K562 (cell line): ENCODE measurements around the gene GUCY2C. TPM values are rescaled to one million over a fixed set of nuclear protein-coding genes. Genes with fewer than 3 reads are reported as not detected.

Experiments used
- ATAC-seq: fragments of 200-7000 bp; cut with Tn5 transposase; 3 replicates; pipeline ENCODE4 v1.9.1; 2020; ENCODE audit warnings: moderate library complexity
- BruUV-seq: library from RNA; stranded (reverse); fragments of 400-500 nt; replicated peaks from 2 replicates; lab custom pipeline; 2021; lab: Mats Ljungman, UMichigan
- CTCF ChIA-PET: fragments of 300-600 bp; formaldehyde crosslinking; extraction: SDS; loops from one replicate; lab custom pipeline; 2021; ENCODE audit warnings: low intra/inter-chr PET ratio; lab: Yijun Ruan, JAX
- POLR2A ChIA-PET: fragments of 300-600, 350-650 bp; sonication (Branson Sonifier 250); formaldehyde crosslinking; extraction: SDS; loops from one replicate; lab custom pipeline; 2021; ENCODE audit warnings: antibody characterized with exemption, inconsistent platforms; lab: Yijun Ruan, JAX
- DNase-seq, 4 experiments: peaks; one replicate each; pipeline versions ENCODE4 v3.0.0 to v3.0.0-alpha.2; 2011 to 2018; ENCODE audit warnings: low spot score in 3 of 4, mixed read lengths in 3 of 4; ENCODE audit errors: extremely low read depth in 1 of 4
- FAIRE-seq: peaks from 2 replicates; lab custom pipeline; 2011; peaks lifted over from hg19 to GRCh38; lab: Jason Lieb, UNC
- H2AFZ ChIP-seq: 2 replicates; pipeline ENCODE4 v1.6.0; 2011; ENCODE audit warnings: low read depth, low read length, control low read depth, inconsistent platforms
- H3K27ac ChIP-seq: fragments of 200-600 bp; 3 replicates; pipeline ENCODE4 v1.8.0; 2011; ENCODE audit warnings: low read depth, mild to moderate bottlenecking, control low read depth, inconsistent platforms, low read length, moderate library complexity, mixed read lengths; ENCODE audit errors: extremely low read depth
- H3K27me3 ChIP-seq, 2 experiments: fragments of 300-600 bp in 1 of 2; 2 replicates in 1 of 2; 3 replicates in 1 of 2; pipeline versions ENCODE4 v1.6.0 to v1.8.0; 2011; ENCODE audit warnings: inconsistent platforms in 2 of 2, low read length in 2 of 2, mild to moderate bottlenecking in 1 of 2, mixed read lengths in 1 of 2, moderate library complexity in 1 of 2; ENCODE audit not compliant: control insufficient read depth in 2 of 2, insufficient read depth in 2 of 2
- H3K36me3 ChIP-seq: fragments of 300-600 bp; 3 replicates; pipeline ENCODE4 v1.8.0; 2011; ENCODE audit warnings: mild to moderate bottlenecking, low read length, inconsistent platforms; ENCODE audit not compliant: control insufficient read depth, insufficient read depth
- H3K4me1 ChIP-seq, 2 experiments: fragments of 200-600 bp in 1 of 2; replicated peaks in 1 of 2; 2 replicates in 1 of 2; 3 replicates in 1 of 2; pipeline versions ENCODE4 v1.5.1 to v1.8.0; 2011; ENCODE audit warnings: inconsistent platforms in 2 of 2, low read length in 2 of 2, mild to moderate bottlenecking in 1 of 2, mixed read lengths in 1 of 2, moderate library complexity in 1 of 2; ENCODE audit not compliant: control insufficient read depth in 2 of 2, insufficient read depth in 2 of 2
- H3K4me2 ChIP-seq: 2 replicates; pipeline ENCODE4 v1.6.1; 2011; ENCODE audit warnings: low read length, control low read depth, inconsistent platforms, mixed read lengths; ENCODE audit not compliant: insufficient read depth
- H3K4me3 ChIP-seq: fragments of 200-600 bp; sonication (generic), shearing (Covaris generic); 2 replicates; pipeline ENCODE4 v1.5.1; 2016; ENCODE audit warnings: control low read depth, inconsistent platforms
- H3K79me2 ChIP-seq: fragments of 200-600 bp; 3 replicates; pipeline ENCODE4 v1.8.0; 2011; ENCODE audit warnings: low read length, inconsistent platforms; ENCODE audit not compliant: control insufficient read depth, insufficient read depth
- H3K9ac ChIP-seq, 2 experiments: 2 replicates each; pipeline versions ENCODE4 v1.6.0 to v1.6.1; 2011; ENCODE audit warnings: low read depth in 2 of 2, low read length in 2 of 2, control low read depth in 1 of 2, inconsistent platforms in 1 of 2, mild to moderate bottlenecking in 1 of 2, mixed read lengths in 1 of 2; ENCODE audit not compliant: insufficient read depth in 1 of 2
- H3K9me1 ChIP-seq: one replicate; pipeline ENCODE4 v1.6.0; 2011; ENCODE audit warnings: inconsistent platforms, mild to moderate bottlenecking, low read length, moderate library complexity; ENCODE audit not compliant: control insufficient read depth, insufficient read depth
- H3K9me3 ChIP-seq: replicated peaks from 2 replicates; pipeline ENCODE4 v1.5.1; 2011; ENCODE audit warnings: low read depth, low read length, inconsistent platforms; ENCODE audit not compliant: control insufficient read depth, insufficient read depth
- H4K20me1 ChIP-seq: replicated peaks from 2 replicates; pipeline ENCODE4 v1.6.1; 2011; ENCODE audit warnings: low read length, inconsistent platforms, mixed read lengths; ENCODE audit not compliant: control insufficient read depth, insufficient read depth
- DNMT1 ChIP-seq: fragments of 450-650 bp; IDR thresholded peaks from 2 replicates; pipeline ENCODE4 v1.6.1; 2016; ENCODE audit warnings: antibody characterized with exemption, mild to moderate bottlenecking
- FIP1L1 ChIP-seq: fragments of 200-400 bp; formaldehyde crosslinking; IDR thresholded peaks from 2 replicates; pipeline ENCODE4 v1.6.1; 2018; ENCODE audit warnings: mild to moderate bottlenecking, low read depth, low read length; ENCODE audit not compliant: poor library complexity, severe bottlenecking
- FOXK1 ChIP-seq: sonication (generic); formaldehyde crosslinking; IDR thresholded peaks from 2 replicates; pipeline ENCODE4 v1.8.0; 2022; ENCODE audit warnings: missing genetic modification reagents, mild to moderate bottlenecking, borderline replicate concordance
- HNRNPK ChIP-seq: fragments of 200-400 bp; formaldehyde crosslinking; IDR thresholded peaks from one replicate; pipeline ENCODE4 v1.6.1; 2018; ENCODE audit warnings: mild to moderate bottlenecking, low read depth, low read length; ENCODE audit not compliant: poor library complexity, severe bottlenecking
- NRF1 ChIP-seq, 2 experiments: fragments of 450-650 bp; IDR thresholded peaks in 1 of 2; conservative IDR thresholded peaks in 1 of 2; 2 replicates each; pipeline ENCODE4 v1.6.1; 2014; ENCODE audit warnings: mild to moderate bottlenecking in 2 of 2
- PHB2 ChIP-seq: fragments of 450-650 bp; IDR thresholded peaks from 2 replicates; pipeline ENCODE4 v1.6.1; 2017; ENCODE audit warnings: low read depth
- POLR3A ChIP-seq: IDR thresholded peaks from 2 replicates; pipeline ENCODE4 v1.6.1; 2011; ENCODE audit warnings: borderline replicate concordance, mild to moderate bottlenecking, moderate library complexity; ENCODE audit not compliant: insufficient read length, insufficient read depth; ENCODE audit errors: extremely low read depth
- RAD51 ChIP-seq: fragments of 450-650 bp; IDR thresholded peaks from 2 replicates; pipeline ENCODE4 v1.7.1; 2016; ENCODE audit warnings: low read depth, mild to moderate bottlenecking, borderline replicate concordance
- SLC30A9 ChIP-seq: fragments of 250-450 bp; sonication (Bioruptor Pico); IDR thresholded peaks from 2 replicates; pipeline ENCODE4 v1.8.0; 2022; ENCODE audit warnings: mild to moderate bottlenecking, moderate library complexity
- SP1 ChIP-seq: sonication (generic); formaldehyde crosslinking; IDR thresholded peaks from 2 replicates; pipeline ENCODE4 v1.8.1; 2022; ENCODE audit warnings: mild to moderate bottlenecking, missing genetic modification reagents
- SREBF1 ChIP-seq: fragments of 150-350 bp; IDR thresholded peaks from 2 replicates; pipeline ENCODE4 v1.6.1; 2014; ENCODE audit warnings: antibody characterized with exemption, low read depth, low read length, borderline replicate concordance
- TAF9B ChIP-seq: fragments of 450-650 bp; IDR thresholded peaks from 2 replicates; pipeline ENCODE4 v1.6.1; 2018; ENCODE audit warnings: mild to moderate bottlenecking; ENCODE audit not compliant: partially characterized antibody
- ZKSCAN8 ChIP-seq: fragments of 200-800 bp; sonication (Bioruptor generic); IDR thresholded peaks from 2 replicates; pipeline ENCODE4 v1.6.1; 2016; ENCODE audit warnings: missing genetic modification characterization, missing compliant biosample characterization
- ZNF263 ChIP-seq: sonication (generic); formaldehyde crosslinking; IDR thresholded peaks from 2 replicates; pipeline ENCODE4 v1.8.0; 2022; ENCODE audit warnings: mild to moderate bottlenecking, missing genetic modification reagents, borderline replicate concordance
- ZNF431 ChIP-seq: sonication (generic); formaldehyde crosslinking; IDR thresholded peaks from 2 replicates; pipeline ENCODE4 v1.8.0; 2022; ENCODE audit warnings: mild to moderate bottlenecking, missing genetic modification reagents
- ZNF511 ChIP-seq: sonication (generic); formaldehyde crosslinking; IDR thresholded peaks from 2 replicates; pipeline ENCODE4 v1.8.0; 2022; ENCODE audit warnings: mild to moderate bottlenecking, missing genetic modification reagents
- ZNF551 ChIP-seq: fragments of 250-450 bp; sonication (Bioruptor Pico); IDR thresholded peaks from 2 replicates; pipeline ENCODE4 v1.5.0; 2021; ENCODE audit warnings: mild to moderate bottlenecking, moderate library complexity
- ZNF589 ChIP-seq: fragments of 200-800 bp; sonication (Bioruptor generic); IDR thresholded peaks from 2 replicates; pipeline ENCODE4 v1.6.1; 2016; ENCODE audit warnings: low read depth, missing genetic modification characterization, missing compliant biosample characterization
- WGBS: fragments of 100-300 bp; shearing (Covaris generic); methylation state at CpG from one replicate; pipeline ENCODE4 v1.1.6; 2016; ENCODE audit warnings: low coverage, mixed read lengths; ENCODE audit not compliant: insufficient coverage; ENCODE audit errors: missing lambda C conversion rate; 5-methylcytosine and 5-hydroxymethylcytosine counted together
- in situ Hi-C: fragments of 300-500 bp; cut with MboI; formaldehyde crosslinking; loops from 4 replicates; pipeline ENCODE4 v1.15.0; 2018; ENCODE audit warnings: inconsistent platforms, mixed read lengths
- intact Hi-C: fragments of 100-400 bp; cut with micrococcal nuclease; formaldehyde crosslinking; loops from 2 replicates; pipeline ENCODE4 v1.14.2; 2022
- polyA plus RNA-seq, 8 experiments: library from polyadenylated mRNA; depleted of rRNA in 4 of 8; stranded (reverse) in 5 of 8; unstranded in 3 of 8; fragments of >200 nt; fragmentation: Nextera tagmentation in 2 of 8; fragmentation: Illumina TruSeq in 1 of 8; extraction: Ambion mirVana in 2 of 8; extraction: Trizol in 1 of 8; gene quantifications; 2 replicates each; pipeline versions ENCODE4 v1.2.1 to v1.2.3, GENCODE V29; 2011 to 2014; ENCODE audit warnings: inconsistent platforms in 1 of 8, missing spikeins in 1 of 8
- total RNA-seq, 7 experiments: library from RNA; depleted of rRNA in 6 of 7; stranded (reverse); fragments of >200 nt in 6 of 7; fragmentation: Illumina TruSeq in 2 of 7; extraction: Trizol in 2 of 7; gene quantifications; 2 replicates each; pipeline versions ENCODE4 v1.2.1 to v1.2.3, GENCODE V29; 2011 to 2021; ENCODE audit warnings: low replicate concordance in 1 of 7
- TF ChIP-seq, protein P1 (sequence below): fragments of 250-450 bp; sonication (Bioruptor Pico); IDR thresholded peaks from 2 replicates; pipeline ENCODE4 v1.8.0; 2021; ENCODE audit warnings: mild to moderate bottlenecking, moderate library complexity
- TF ChIP-seq, protein P2 (sequence below): fragments of 450-650 bp; formaldehyde crosslinking; IDR thresholded peaks from 2 replicates; pipeline ENCODE4 v1.4.0; 2020; ENCODE audit warnings: mild to moderate bottlenecking, moderate library complexity

The GUCY2C gene
- total and polyA plus RNA-seq, 9 of the 15 experiments (the other 6 are each of a cell fraction or from before 2014, with no cell fraction given), result 0.01 to 0.05 (median 0.04) TPM; not detected in 6

DNA sequence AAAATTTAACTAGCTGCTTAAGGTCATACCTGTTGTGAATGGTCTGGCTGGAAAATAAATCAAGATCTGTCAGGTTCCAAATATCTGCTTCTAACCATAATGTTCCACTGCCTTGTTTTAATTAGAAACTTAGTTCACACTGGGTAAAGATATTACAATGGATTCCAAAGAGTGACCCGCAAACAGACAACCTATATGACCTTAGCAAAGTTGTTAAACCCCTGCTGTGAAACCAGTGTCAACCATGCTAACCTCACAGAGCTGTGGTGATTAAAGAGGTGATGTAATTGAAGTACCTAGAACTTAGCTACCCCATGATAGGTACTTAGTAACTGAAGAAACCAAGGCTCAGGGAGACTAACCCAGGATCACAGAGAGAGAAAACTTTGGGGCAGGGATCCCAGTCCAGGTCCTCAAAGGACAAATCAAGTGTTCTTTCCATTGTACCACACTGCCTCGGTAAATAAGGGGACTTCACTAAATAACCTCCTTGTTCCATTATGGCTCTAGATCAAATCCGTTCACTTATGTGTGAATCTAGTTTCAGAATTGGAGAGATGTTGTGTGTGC lies 2.2 kb downstream of the GUCY2C start (continued):
- TF ChIP-seq FOXK1 (CRISPR knock-in tag), result no peak
- no peak for TF ChIP-seq RAD51
- TF ChIP-seq HNRNPK, result no peak
- TF ChIP-seq PHB2, result no peak
- TF ChIP-seq, all 486 proteins: peak for 0

- no peak overlapping the region for H3K4me3 ChIP-seq
- POLR2A ChIA-PET, result no interaction called here
- no peaks in the 10 kb centered on the region for H3K4me1 ChIP-seq
- no peak overlapping the region for H3K9ac ChIP-seq
- no peaks in the 10 kb centered on the region for H3K27me3 ChIP-seq
- no peak overlapping the region for H3K4me2 ChIP-seq
- CTCF ChIA-PET, result no interaction called here
- intact Hi-C loops, result no loop called here
- H4K20me1 ChIP-seq, result no peaks in the 10 kb centered on the region
- H3K36me3 ChIP-seq, result no peaks in the 10 kb centered on the region
- DNase-seq (no peak), FAIRE-seq (no peak), ATAC-seq (no peak)
- no peaks in the 10 kb centered on the region for H3K9me3 ChIP-seq
- no peak overlapping the region for H2AFZ ChIP-seq
- no peaks in the 10 kb centered on the region for H3K79me2 ChIP-seq
- WGBS, result 0% methylated on average over 5 of the region's 5 CpGs
- BruUV-seq, result no TSS peak
- no peaks in the 10 kb centered on the region for H3K9me1 ChIP-seq
- no peak overlapping the region for H3K27ac ChIP-seq
- in situ Hi-C loops, result no loop called here
- TF ChIP-seq TAF9B (no peak), FIP1L1 (no peak), SREBF1 (no peak), POLR3A (no peak), ZNF551 (CRISPR knock-in tag) (no peak), ZNF431 (CRISPR knock-in tag) (no peak), ZKSCAN8 (CRISPR knock-in tag) (no peak), ZNF263 (CRISPR knock-in tag) (no peak), SLC30A9 (CRISPR knock-in tag) (no peak), ZNF511 (CRISPR knock-in tag) (no peak), NRF1 (conservative IDR thresholded peaks at IDR 0.05 in 1 of 2, IDR thresholded peaks at IDR 0.05 in 1 of 2) (no peak), ZNF589 (CRISPR knock-in tag) (no peak), DNMT1 (no peak), SP1 (CRISPR knock-in tag) (no peak)
- TF ChIP-seq, protein P1, sequence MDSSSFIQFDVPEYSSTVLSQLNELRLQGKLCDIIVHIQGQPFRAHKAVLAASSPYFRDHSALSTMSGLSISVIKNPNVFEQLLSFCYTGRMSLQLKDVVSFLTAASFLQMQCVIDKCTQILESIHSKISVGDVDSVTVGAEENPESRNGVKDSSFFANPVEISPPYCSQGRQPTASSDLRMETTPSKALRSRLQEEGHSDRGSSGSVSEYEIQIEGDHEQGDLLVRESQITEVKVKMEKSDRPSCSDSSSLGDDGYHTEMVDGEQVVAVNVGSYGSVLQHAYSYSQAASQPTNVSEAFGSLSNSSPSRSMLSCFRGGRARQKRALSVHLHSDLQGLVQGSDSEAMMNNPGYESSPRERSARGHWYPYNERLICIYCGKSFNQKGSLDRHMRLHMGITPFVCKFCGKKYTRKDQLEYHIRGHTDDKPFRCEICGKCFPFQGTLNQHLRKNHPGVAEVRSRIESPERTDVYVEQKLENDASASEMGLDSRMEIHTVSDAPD (CRISPR knock-in tag), result no peak
- TF ChIP-seq, protein P2, sequence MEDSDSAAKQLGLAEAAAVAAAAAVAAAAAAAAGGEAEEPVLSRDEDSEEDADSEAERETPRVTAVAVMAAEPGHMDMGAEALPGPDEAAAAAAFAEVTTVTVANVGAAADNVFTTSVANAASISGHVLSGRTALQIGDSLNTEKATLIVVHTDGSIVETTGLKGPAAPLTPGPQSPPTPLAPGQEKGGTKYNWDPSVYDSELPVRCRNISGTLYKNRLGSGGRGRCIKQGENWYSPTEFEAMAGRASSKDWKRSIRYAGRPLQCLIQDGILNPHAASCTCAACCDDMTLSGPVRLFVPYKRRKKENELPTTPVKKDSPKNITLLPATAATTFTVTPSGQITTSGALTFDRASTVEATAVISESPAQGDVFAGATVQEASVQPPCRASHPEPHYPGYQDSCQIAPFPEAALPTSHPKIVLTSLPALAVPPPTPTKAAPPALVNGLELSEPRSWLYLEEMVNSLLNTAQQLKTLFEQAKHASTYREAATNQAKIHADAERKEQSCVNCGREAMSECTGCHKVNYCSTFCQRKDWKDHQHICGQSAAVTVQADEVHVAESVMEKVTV (CRISPR knock-in tag), result no peak
These were observed 3.3 kb downstream of the GUCY2C start for GRCh38 chr12:14693116-14693515.
